Measurements from ENCODE around the gene RFFL.

DNA sequence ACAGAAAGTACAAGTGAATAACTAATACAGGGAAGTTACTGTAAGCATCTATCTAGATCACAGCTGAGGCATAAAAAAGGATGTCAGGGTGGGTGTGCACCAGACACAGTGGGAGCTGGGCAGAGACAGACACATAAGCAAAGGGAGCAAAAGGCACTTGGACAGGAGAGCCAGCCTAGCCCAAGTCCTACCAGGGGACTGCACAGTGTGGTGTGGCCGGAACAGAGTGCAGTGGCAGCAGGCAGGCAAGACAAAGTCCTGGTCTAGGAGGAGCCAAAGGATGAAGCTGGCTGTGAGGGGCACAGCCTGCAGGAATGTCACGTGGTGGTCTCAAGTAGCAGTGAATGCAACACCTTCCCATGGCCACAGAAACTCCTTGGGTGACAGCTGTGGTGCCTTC, 34.3 kb upstream of the RFFL start:
- TF ChIP-seq CHD4 (IDR thresholded peaks at IDR 0.05; ENCODE audit: insufficient read depth, insufficient replicate concordance, low read depth, low read length, poor library complexity, severe bottlenecking) (no peak), NRF1 (conservative IDR thresholded peaks at IDR 0.05 in 1 of 2, IDR thresholded peaks at IDR 0.05 in 1 of 2) (no peak), POLR2A (conservative IDR thresholded peaks at IDR 0.05) (no peak), MAFK (IDR thresholded peaks at IDR 0.05; ENCODE audit: low read length) (no peak), LEF1 (IDR thresholded peaks at IDR 0.05) (no peak), FOS (IDR thresholded peaks at IDR 0.05; ENCODE audit: extremely low read depth, insufficient read length) (no peak), EP300 (IDR thresholded peaks at IDR 0.05; ENCODE audit: low read length) (no peak)
- TF ChIP-seq, protein P1, sequence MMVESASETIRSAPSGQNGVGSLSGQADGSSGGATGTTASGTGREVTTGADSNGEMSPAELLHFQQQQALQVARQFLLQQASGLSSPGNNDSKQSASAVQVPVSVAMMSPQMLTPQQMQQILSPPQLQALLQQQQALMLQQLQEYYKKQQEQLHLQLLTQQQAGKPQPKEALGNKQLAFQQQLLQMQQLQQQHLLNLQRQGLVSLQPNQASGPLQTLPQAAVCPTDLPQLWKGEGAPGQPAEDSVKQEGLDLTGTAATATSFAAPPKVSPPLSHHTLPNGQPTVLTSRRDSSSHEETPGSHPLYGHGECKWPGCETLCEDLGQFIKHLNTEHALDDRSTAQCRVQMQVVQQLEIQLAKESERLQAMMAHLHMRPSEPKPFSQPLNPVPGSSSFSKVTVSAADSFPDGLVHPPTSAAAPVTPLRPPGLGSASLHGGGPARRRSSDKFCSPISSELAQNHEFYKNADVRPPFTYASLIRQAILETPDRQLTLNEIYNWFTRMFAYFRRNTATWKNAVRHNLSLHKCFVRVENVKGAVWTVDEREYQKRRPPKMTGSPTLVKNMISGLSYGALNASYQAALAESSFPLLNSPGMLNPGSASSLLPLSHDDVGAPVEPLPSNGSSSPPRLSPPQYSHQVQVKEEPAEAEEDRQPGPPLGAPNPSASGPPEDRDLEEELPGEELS (CRISPR knock-in tag; IDR thresholded peaks at IDR 0.05; ENCODE audit: borderline replicate concordance) = no peak
- TF ChIP-seq, protein P2, sequence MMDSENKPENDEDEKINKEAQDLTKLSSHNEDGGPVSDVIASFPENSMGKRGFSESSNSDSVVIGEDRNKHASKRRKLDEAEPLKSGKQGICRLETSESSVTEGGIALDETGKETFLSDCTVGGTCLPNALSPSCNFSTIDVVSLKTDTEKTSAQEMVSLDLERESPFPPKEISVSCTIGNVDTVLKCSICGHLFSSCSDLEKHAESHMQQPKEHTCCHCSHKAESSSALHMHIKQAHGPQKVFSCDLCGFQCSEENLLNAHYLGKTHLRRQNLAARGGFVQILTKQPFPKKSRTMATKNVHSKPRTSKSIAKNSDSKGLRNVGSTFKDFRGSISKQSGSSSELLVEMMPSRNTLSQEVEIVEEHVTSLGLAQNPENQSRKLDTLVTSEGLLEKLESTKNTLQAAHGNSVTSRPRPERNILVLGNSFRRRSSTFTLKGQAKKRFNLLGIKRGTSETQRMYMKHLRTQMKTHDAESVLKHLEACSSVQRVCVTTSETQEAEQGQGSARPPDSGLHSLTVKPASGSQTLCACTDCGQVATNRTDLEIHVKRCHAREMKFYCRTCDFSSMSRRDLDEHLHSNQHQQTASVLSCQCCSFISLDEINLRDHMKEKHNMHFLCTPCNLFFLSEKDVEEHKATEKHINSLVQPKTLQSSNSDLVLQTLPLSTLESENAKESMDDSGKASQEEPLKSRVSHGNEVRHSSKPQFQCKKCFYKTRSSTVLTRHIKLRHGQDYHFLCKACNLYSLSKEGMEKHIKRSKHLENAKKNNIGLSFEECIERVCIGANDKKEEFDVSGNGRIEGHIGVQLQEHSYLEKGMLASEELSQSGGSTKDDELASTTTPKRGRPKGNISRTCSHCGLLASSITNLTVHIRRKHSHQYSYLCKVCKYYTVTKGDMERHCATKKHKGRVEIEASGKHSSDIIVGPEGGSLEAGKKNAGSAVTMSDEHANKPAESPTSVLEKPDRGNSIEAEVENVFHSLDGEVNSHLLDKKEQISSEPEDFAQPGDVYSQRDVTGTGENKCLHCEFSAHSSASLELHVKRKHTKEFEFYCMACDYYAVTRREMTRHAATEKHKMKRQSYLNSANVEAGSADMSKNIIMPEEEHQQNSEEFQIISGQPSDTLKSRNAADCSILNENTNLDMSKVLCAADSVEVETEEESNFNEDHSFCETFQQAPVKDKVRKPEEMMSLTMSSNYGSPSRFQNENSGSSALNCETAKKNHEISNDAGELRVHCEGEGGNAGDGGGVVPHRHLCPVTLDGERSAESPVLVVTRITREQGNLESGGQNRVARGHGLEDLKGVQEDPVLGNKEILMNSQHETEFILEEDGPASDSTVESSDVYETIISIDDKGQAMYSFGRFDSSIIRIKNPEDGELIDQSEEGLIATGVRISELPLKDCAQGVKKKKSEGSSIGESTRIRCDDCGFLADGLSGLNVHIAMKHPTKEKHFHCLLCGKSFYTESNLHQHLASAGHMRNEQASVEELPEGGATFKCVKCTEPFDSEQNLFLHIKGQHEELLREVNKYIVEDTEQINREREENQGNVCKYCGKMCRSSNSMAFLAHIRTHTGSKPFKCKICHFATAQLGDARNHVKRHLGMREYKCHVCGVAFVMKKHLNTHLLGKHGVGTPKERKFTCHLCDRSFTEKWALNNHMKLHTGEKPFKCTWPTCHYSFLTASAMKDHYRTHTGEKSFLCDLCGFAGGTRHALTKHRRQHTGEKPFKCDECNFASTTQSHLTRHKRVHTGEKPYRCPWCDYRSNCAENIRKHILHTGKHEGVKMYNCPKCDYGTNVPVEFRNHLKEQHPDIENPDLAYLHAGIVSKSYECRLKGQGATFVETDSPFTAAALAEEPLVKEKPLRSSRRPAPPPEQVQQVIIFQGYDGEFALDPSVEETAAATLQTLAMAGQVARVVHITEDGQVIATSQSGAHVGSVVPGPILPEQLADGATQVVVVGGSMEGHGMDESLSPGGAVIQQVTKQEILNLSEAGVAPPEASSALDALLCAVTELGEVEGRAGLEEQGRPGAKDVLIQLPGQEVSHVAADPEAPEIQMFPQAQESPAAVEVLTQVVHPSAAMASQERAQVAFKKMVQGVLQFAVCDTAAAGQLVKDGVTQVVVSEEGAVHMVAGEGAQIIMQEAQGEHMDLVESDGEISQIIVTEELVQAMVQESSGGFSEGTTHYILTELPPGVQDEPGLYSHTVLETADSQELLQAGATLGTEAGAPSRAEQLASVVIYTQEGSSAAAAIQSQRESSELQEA (IDR thresholded peaks at IDR 0.05; ENCODE audit: low read depth) = no peak
- TF ChIP-seq, protein P3, sequence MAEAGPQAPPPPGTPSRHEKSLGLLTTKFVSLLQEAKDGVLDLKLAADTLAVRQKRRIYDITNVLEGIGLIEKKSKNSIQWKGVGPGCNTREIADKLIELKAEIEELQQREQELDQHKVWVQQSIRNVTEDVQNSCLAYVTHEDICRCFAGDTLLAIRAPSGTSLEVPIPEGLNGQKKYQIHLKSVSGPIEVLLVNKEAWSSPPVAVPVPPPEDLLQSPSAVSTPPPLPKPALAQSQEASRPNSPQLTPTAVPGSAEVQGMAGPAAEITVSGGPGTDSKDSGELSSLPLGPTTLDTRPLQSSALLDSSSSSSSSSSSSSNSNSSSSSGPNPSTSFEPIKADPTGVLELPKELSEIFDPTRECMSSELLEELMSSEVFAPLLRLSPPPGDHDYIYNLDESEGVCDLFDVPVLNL (CRISPR knock-in tag; IDR thresholded peaks at IDR 0.05; ENCODE audit: low read depth) = no peak
- TF ChIP-seq, protein P4, sequence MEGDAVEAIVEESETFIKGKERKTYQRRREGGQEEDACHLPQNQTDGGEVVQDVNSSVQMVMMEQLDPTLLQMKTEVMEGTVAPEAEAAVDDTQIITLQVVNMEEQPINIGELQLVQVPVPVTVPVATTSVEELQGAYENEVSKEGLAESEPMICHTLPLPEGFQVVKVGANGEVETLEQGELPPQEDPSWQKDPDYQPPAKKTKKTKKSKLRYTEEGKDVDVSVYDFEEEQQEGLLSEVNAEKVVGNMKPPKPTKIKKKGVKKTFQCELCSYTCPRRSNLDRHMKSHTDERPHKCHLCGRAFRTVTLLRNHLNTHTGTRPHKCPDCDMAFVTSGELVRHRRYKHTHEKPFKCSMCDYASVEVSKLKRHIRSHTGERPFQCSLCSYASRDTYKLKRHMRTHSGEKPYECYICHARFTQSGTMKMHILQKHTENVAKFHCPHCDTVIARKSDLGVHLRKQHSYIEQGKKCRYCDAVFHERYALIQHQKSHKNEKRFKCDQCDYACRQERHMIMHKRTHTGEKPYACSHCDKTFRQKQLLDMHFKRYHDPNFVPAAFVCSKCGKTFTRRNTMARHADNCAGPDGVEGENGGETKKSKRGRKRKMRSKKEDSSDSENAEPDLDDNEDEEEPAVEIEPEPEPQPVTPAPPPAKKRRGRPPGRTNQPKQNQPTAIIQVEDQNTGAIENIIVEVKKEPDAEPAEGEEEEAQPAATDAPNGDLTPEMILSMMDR (IDR thresholded peaks at IDR 0.05 in 2 of 3, conservative IDR thresholded peaks at IDR 0.05 in 1 of 3; ENCODE audit: insufficient read depth in 2 of 3, low read depth in 1 of 3, low read length in 3 of 3) = no peak
- TF ChIP-seq, protein P5, sequence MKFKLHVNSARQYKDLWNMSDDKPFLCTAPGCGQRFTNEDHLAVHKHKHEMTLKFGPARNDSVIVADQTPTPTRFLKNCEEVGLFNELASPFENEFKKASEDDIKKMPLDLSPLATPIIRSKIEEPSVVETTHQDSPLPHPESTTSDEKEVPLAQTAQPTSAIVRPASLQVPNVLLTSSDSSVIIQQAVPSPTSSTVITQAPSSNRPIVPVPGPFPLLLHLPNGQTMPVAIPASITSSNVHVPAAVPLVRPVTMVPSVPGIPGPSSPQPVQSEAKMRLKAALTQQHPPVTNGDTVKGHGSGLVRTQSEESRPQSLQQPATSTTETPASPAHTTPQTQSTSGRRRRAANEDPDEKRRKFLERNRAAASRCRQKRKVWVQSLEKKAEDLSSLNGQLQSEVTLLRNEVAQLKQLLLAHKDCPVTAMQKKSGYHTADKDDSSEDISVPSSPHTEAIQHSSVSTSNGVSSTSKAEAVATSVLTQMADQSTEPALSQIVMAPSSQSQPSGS (CRISPR knock-in tag; IDR thresholded peaks at IDR 0.05) = no peak
- TF ChIP-seq, protein P6, sequence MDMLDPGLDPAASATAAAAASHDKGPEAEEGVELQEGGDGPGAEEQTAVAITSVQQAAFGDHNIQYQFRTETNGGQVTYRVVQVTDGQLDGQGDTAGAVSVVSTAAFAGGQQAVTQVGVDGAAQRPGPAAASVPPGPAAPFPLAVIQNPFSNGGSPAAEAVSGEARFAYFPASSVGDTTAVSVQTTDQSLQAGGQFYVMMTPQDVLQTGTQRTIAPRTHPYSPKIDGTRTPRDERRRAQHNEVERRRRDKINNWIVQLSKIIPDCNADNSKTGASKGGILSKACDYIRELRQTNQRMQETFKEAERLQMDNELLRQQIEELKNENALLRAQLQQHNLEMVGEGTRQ (CRISPR knock-in tag; IDR thresholded peaks at IDR 0.05) = no peak

Data from K562 (cell line).